Measurements from ENCODE around the gene ZNF319.

The ZNF319 gene

DNA sequence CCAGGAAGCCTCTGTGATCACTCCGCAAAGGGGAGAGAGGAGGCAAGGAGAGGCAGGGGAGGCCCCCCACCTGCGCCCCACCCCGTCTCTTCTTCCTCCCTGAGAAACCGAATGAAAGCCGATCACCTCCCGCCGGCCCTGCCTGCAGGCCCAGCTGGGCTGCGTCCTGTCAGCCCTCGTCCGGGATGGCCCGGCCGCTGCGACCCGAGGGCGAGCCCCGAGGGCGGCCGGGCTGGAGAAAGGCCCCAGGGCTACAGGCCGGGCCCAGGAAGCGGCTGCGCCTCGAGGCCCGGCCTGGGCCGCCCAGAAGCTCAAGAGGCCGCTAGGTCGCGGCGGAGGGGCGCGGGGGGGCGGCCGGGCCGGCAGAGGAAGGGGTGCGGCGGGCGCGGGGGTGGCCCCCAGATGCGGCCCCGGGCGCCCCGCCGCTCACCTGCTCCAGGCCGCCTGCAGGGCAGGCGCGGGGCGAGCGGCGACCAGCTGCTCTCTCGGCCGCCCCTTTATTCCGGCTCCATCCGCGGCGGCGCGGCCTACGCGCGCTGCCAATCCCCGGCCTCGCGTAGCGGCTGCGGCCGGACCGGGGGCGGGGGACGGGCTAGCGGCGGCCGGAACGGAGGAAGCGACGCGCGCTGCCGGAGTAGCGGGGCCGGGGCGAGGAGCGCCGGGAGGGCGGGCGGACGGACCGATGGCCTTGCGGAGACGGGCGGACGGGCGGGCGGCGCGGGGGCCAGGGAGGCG lies at the start of gene ZNF319:
TSS of gene ZNF319 (minus strand) at position 702 of the 735 bp plus-strand sequence. CDS start 2,407 bp downstream, outside the sequence.
- DNase-seq: no peak

DNA sequence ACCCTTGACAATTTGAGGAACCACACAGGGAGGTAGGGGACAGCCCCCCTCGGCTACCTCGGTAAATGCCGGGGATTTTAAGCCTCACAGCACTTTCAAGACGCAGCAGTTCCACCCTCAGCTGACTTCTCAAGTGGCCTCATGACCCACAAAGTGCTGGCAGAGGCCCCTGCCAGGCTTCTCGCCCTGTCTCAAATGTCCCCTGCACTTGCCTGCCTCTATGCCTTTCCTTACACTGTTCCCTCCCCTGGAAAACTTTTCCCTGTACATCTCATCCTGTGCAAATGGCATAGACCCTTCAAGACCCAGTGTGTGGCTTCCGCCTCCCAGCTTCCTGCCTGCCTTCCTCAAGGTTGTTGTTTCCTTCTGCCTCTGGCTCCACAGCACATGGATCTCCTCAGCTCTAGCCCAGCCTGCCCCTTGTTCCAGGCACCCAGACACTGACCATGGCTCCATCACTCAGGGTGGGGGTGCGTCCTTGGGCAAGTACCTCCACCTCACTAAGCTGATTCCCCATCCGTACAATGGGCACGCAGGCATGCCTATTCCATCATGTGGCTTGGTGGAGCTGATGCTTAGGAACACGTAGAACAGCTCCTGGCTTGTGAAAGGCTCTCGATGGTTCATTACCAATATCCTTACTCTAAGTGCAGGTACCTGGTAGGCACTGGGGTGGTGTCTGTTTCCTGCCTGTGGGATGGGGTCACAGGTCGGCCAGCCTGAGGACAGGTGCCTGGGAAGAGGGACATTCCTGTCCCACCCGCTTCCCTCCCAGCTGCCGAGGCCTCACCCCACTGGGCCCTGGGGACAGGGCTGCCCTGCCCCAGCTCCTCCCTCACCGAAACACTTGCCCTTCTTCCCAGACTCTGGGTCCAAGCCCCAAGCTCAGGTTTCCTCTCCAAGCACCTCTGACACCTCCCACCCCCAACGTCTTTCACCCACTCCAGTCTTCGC lies 49.0 kb upstream of the ZNF319 start:
- no peak for DNase-seq

DNA sequence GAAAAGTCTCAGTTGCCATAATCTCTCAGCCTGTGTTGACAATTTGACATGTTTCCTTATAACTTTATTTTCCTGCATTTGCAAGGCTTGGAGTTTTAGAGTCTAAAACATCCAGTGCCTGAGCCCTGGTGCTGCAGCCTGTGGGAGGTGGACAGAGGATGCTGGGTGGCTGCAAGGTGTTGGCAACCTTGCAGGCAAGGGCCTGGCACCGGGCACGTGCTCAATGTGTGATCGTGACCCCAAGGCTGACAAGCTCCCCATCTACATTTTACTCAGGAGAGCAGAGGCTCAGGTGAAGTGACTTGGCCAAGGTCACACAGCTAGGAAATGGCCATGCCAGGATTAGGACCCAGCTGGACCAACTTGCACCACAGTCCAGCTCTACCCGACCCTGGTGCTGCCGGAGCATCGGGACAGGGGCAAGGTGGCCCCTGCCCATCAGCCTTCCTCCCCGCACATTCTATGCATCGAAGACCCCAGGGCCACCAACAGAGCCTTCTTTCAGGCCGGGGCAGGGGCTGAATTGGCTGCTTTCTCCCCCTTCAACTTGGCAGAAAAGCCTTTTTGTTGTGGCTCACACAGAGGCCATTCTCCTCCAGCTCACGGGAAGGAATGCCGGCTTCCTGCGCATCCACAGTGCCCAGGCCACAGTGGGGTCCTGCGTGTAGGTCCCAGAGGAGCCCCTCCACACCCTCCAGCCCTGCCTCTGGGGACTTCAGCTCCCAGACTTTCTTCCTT lies 48.2 kb upstream of the ZNF319 start:
- no peak for DNase-seq

DNA sequence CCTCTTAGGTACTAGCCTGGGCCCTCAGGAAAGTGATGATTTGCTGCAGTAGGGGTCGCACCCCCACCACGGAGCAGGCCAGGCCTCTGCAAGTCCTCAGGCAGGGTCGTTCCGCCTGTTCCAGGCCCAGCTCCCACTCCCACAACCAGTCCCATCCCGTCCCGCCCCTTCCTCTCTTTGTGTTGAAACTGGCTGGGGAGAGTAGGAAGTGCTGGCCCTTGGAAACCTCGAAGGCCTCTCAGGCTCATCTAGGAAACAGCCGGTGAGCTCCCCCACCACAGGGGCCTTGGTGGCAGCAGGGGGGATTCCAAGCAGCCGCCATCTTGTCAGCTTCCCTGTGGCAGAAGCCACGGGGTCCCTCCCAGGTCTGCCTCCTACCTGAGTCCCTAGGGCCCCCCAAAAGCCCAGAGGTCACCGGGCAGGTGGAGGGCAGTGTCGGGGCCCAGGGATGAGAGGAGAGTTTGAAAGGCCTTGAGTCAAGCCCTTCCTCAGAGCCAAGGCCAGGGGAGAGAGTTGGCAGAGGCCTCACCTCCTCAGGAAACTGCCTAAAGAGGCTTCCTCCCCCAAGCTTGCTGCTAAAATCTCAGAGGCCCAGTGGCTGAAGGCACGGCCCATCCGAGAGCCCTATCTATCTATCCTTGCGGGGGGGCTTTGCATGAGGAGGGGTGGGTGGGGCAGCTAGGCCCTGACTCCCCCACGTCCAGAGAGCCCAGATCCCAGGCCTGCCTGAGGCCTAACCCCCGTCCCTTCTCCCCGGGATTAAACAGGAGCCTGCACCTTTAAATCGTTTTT lies 47.3 kb upstream of the ZNF319 start:
- DNase-seq: no peak

DNA sequence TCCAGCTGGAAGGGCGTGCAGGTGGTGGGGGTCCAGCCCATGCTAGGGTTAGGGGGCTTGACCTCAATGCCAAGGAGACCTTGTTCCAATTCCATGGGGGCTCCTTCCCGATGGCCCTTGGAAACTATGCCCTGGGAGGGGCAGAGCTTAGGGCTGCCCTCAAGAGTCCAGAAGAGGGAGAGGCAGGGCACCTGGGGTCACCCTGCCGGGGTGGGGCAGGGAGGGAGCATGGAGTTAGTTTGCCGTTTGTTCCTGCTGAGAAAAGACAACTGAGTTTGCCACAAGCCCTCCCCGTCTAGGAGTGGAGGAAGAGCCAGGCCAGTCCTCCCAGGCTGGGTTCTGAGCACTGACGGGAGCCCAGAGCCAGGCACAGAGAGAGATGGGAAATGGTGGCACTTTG lies 46.5 kb upstream of the ZNF319 start:
- no peak for DNase-seq

DNA sequence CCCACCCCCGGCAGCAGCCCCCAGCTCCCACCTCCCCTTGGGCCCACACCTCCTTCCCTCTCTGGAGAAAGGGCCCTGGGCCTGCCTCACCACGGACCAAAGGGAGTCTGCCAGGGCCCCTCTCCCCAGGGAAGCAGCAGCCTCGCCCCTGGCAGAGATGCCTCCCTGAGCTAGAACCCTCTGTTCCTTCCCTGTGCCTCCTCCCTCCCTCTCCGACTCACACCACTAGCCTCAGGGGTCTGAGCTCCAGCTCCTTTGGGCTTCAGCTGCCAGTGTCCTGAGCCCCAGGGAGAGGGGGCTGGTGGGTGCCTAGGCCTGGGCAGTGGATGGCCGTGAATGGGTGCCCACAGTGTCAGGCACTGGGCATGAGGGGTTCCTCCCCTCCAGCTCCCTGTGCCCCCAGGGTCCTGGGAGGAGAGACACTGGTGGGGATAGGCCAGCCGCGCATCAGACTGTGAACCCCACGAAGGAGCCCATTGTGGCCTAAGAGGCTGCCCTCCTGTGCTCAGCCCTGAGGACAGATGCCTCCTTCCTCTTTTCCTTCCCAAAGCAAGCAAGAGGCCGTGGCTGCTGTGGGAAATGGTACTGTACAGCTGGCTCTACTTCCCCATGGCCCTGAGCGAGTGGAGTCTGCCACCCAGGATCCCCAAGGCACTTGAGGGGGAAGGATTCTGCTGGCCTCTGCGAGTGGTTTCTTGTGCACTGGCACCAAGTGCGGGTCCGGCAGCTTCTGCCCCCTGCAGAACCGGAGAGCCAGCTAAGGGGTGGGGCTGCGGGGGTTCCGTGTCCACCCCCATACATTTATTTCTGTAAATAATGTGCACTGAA lies 45.8 kb upstream of the ZNF319 start:
- no peak for DNase-seq

DNA sequence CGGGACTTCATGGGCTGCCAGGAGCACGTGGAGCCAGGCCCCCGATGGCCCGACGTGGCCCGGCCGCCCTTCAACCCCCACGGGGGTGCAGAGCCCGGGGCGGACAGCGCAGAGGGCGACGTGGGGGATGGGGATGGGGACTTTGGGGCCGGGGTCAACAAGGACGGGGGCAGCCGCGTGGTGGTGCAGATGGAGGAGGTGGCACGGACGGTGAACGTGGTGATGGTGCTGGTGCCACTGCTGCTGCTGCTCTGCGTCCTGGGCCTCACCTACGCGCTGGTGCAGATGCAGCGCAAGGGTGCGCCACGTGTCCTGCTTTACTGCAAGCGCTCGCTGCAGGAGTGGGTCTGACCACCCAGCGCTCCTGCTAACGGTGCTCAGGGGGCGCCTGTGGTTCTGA lies 44.6 kb upstream of the ZNF319 start:
- DNase-seq: no peak

DNA sequence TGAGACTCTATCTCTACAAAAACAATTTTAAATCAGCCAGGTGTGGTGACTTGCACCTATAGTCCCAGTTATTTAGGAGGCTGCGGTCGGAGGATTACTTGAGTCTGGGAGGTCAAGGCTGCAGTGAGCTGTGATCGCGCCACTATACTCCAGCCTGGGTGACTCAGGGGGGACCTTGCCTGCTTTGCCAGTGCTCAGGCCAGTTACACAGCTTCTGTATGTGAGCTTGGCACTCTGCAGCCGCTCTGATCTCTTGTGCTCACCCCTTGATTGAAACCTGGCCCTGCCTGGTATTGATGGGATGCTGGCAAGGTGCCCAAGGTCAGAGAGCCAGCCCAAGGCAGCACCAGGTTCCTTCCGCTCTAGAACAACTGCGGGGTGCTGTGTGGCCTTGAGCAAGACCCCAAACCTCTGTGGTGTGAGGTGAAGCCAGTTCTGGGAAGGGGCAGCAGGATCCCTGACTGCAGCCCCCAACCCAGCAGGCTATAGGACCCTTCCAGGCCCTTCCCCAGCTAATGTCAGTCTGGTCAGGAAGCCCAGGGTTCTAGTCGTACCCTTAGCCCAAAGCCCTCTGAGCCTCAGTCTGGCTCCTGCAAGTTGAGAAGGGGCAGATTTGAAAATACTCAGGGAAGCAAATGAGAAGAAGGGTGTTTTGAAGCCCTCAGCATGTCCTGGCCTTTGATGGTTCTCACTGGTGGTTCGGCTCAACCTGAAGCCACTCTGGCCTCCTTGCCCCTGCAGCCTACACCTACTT lies 44.0 kb upstream of the ZNF319 start:
- DNase-seq: no peak

DNA sequence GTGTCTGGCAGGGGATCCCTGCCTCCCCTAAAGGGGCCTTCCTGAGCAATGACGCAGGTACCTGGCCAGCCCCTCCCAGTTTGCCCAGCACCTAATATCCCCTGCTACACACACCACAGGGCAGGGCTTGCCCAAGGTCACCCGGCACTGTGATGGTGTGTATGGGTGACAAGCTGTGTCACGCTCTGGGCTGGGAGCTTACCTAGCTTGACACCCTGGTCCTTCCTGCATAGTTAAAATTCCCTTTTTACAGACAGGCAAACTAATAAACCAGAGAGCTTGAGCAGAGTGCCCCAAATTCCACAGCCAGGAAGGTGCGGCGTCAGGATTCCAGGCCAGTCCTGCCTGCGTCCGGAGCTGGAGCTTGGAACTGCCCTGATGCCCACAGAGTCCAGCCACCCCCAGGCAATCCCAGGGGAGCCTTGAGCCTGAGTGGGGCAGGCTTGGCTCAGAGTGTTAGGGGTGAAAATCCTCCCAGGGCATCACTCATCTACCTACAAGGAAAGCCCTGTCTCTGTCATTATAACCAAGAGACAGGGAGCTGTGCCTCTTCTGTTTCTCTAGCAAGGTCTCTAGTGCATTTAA lies 43.2 kb upstream of the ZNF319 start:
- no peak for DNase-seq

DNA sequence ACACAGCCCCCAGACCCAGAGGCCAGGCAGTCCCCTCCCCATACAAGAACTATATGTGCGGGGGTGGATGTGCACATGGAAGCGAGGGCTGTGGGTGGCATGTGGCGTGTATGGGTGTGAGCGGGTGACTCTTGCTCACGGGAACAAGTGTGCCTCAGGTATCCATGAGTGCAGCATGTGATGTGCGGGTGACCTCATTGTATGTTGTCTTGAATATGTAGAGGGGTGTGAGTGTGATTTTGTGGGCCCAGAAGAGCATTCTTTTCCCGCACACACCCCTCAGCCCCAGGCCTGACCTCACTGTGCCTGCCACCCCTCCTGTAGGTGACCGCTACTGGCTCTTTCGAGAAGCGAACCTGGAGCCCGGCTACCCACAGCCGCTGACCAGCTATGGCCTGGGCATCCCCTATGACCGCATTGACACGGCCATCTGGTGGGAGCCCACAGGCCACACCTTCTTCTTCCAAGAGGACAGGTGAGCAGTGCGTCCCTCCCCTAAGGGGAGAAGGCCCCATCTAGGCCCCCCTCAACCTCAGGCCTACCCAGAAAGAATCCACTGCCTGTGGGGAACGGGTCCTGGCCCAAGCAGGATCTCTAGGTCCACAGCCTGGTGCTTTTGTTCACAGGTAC lies 42.5 kb upstream of the ZNF319 start:
- no peak for DNase-seq

DNA sequence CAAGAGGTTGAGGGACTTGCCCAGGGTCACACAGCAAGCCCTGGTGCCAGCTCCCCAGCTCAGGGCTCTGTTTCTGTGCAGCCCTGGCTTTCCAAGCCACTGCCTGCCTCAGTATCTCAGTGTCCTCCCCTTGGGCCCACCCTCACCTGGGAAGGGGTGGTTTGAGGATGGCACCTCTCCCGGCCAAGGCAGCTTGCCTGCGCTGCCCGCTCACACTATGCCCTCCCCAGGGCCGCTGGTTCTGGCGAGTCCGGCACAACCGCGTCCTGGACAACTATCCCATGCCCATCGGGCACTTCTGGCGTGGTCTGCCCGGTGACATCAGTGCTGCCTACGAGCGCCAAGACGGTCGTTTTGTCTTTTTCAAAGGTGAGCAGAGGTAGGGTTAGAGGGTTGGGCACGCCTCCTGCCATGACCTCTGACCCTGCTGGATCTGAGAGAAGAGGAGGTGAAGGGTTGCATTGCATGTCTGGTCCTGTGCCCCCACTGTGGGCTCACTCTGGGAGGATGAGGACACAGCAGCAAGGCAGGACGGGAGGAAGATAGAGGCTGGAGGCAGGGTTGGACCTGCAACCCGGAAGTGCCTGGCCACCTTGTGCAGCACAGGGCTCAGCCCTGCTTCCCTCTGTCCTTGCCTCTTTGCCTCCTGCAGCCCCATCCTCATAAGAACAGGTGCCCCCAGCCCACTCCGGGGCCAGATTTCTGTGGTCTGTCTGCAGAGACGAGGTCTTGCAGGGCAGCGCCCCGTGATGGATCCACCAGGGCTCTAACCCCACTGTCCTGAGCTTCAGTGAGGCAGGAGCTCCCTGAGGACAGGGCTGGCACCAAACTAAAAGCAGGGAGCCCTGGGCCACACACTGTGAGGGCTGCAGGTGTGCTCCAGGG lies 41.8 kb upstream of the ZNF319 start:
- DNase-seq: no peak

DNA sequence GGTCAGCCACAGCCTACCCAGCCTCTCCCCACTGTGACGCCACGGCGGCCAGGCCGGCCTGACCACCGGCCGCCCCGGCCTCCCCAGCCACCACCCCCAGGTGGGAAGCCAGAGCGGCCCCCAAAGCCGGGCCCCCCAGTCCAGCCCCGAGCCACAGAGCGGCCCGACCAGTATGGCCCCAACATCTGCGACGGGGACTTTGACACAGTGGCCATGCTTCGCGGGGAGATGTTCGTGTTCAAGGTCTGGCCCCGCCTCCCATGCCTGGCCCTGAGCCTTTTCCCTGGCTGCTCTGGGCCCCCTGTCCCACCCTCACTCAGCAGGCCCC lies 41.1 kb upstream of the ZNF319 start:
- no peak for DNase-seq

DNA sequence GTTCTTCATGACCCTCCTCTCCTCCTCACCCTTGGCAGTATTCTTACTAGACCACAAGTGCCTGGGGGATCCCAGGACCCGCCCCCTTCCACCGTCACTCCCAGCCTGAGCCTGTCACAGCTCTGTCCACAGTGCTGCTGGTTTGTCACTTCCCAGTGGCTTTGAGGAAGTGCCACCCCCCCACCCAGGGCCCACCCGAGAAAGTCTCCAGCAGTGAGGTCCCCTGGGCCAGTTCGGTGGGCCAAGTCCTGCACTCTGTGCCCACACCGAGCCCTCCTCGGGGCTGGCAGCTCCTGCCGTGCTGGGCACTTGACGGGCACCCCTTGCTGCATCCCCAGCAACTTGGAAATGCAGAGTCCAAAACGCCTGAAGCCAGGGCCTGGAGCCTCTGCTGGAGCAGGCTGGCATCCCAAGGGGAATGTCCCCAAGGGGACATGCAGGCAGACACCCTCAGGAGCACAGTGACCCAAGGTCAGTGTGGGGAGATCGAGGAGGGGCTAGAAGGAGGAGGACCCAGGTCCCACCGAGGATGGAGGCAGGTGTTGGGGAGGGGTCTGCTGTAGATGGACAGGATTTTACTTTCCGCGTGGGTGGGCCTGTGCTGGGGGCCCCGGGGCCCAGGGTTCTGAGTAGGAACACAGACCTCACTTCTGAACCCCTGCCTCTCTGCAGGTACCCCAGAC lies 40.6 kb upstream of the ZNF319 start:
- no peak for DNase-seq

DNA sequence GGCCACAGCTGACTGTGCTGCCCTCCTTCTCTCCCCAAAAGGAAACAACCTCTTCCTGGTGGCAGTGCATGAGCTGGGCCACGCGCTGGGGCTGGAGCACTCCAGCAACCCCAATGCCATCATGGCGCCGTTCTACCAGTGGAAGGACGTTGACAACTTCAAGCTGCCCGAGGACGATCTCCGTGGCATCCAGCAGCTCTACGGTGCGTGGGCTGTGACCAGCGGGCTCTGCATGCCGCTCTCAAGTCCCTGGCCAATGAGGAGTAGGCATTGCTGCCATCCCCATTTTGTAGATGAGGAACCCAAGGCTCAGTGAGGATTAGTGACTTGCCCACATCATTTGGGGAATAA lies 40.0 kb upstream of the ZNF319 start:
- no peak for DNase-seq

DNA sequence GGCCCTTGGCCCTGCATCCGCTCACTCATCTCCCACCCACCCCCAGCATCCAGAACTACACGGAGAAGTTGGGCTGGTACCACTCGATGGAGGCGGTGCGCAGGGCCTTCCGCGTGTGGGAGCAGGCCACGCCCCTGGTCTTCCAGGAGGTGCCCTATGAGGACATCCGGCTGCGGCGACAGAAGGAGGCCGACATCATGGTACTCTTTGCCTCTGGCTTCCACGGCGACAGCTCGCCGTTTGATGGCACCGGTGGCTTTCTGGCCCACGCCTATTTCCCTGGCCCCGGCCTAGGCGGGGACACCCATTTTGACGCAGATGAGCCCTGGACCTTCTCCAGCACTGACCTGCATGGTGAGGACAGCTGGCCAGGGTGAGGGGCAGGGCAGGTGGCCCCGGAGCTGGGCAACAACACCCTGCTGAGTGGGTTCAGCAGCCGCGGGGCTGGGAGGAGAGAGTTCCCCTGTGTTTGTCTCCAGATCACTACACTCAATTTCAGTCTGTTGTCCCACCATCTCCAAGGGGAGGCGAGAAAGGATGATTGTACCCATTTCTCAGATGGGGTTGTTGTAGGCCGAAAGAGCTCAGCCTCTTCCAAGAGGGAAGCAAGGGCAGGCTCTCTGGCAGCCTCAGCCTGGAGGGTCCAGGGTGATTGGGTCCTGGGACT lies 39.5 kb upstream of the ZNF319 start:
- no peak for DNase-seq

DNA sequence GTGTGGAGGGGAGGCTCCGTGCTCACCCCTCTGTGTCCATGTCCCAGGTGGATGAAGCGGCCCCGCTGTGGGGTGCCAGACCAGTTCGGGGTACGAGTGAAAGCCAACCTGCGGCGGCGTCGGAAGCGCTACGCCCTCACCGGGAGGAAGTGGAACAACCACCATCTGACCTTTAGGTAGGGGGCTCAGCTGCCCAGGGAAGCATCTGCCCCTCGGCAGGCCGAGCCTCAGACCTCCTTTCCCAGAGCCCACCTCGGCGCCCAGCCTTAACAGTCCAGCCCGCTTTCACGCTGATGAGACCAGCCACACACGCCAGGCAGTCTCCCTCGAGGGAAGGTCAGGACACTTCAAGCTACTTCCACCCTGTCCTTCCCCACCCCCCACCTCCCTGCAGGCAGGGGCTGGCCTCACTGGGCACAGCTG lies 37.8 kb upstream of the ZNF319 start:
- no peak for DNase-seq

DNA sequence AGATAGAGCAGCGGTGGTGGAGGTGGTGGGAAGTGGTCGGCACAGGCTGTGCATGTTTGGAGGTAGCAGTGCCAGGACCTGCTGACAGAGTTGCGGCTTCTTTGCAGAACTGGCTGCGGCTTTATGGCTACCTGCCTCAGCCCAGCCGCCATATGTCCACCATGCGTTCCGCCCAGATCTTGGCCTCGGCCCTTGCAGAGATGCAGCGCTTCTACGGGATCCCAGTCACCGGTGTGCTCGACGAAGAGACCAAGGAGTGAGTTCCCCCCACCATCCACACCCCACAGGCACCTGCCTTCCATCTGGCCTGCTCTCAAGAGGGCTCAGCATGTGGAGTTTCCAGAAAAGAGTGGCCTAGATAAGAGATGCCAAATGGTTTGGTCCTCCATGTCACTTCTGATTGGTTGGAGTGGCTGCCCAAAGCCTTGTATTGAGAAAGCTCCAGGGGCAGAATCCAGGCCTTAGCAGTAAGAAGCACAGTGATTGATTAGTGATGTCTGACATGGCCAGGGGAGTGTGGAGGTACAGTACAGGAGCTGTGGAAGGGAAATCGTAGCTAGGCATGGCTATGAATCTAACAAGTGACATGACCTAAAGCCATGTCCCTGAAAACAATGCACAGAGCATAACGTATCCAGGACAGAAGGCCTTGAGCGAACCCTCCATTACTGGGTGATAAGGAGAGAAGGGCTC lies 37.0 kb upstream of the ZNF319 start:
- no peak for DNase-seq

All from NCI-H748 treated with DMSO at 0.1 percent for 48 hours (cell line).